HFFc6 (cell line): Measurements from ENCODE around the gene ZSWIM7. TPM values are rescaled to one million over a fixed set of nuclear protein-coding genes. Genes with fewer than 3 reads are reported as not detected.

ENCODE experiments used
- total RNA-seq, 6 experiments: library from RNA; stranded (reverse); fragmentation: NEBNext Ultra II Directional; extraction: Animal tissue kit (Norgen Biotek cat#: 25700); gene quantifications; 2 replicates in 1 of 6; 3 replicates in 5 of 6; pipeline ENCODE4 v1.2.3, GENCODE V29; 2021

The ZSWIM7 gene
- total RNA-seq, 6 experiments from 2014 or later, result 11.4 to 17.7 (median 15.5) TPM

Other genes with a start within 250 kb of the ZSWIM7 start
- 1 to 10 TPM in 3 of 6 experiments, under 1 TPM in 3; 0.91 to 1.2 (median 1.0) TPM for gene ADORA2B, start 54.6 kb downstream of the ZSWIM7 start, total RNA-seq
- 10 to 100 TPM; 10.4 to 15.4 (median 12.4) TPM for gene TTC19, start 120 bp upstream of the ZSWIM7 start, total RNA-seq
- 100 to 1,000 TPM; 103 to 115 (median 111) TPM for gene NCOR1, start 215.8 kb upstream of the ZSWIM7 start, total RNA-seq
- 10 to 100 TPM; 12.0 to 15.5 (median 14.9) TPM for gene PIGL, start 217.5 kb upstream of the ZSWIM7 start, total RNA-seq